Measurements from ENCODE around the gene VSNL1. TPM values are rescaled to one million over a fixed set of nuclear protein-coding genes. Genes with fewer than 3 reads are reported as not detected.

VSNL1 gene
- total and polyA plus RNA-seq, 7 experiments from 2014 or later, result not detected

- H3K4me3 ChIP-seq (ENCODE audit: low read length), result no peak overlapping the region
- intact Hi-C loops (cut with micrococcal nuclease), result no loop called here
- no peaks in the 10 kb centered on the region for H3K27me3 ChIP-seq (ENCODE audit: control insufficient read depth in 2 of 2, insufficient read depth in 2 of 2, low read length in 2 of 2)
- ATAC-seq (no peak), DNase-seq (no peak)
- ChIA-PET POLR2A (no interaction called here), CTCF (interaction anchor here (0.9 kb wide), 1 partner anchor 14 kb away, joined by 4 read pairs; no protein-coding TSS in a partner anchor)
- peaks cover 0 to 18% (median 0%) of the 10 kb centered on the region in 7 donors for H3K4me1 Mint-ChIP-seq
- no peak overlapping the region for H3K27ac ChIP-seq (ENCODE audit: low read depth, low read length)
- H3K9me3 ChIP-seq (ENCODE audit: control insufficient read depth in 2 of 3, low read length in 3 of 3), result no peaks in the 10 kb centered on the region
- no peak overlapping the region for H3K4me3 Mint-ChIP-seq
- peaks cover 0 to 5% (median 0%) of the 10 kb centered on the region in 3 experiments for H3K36me3 ChIP-seq (ENCODE audit: control insufficient read depth in 2 of 3, insufficient read depth in 3 of 3, low read length in 3 of 3)
- H3K27me3 Mint-ChIP-seq, result no peaks in the 10 kb centered on the region
- H3K27ac Mint-ChIP-seq, result no peak overlapping the region
- H3K36me3 Mint-ChIP-seq, result peaks cover 4 to 34% (median 18%) of the 10 kb centered on the region in 5 donors
- H3K9me3 Mint-ChIP-seq, result no peaks in the 10 kb centered on the region
- H3K4me1 ChIP-seq (ENCODE audit: control insufficient read depth in 2 of 2, insufficient read depth in 2 of 2, low read length in 2 of 2), result no peaks in the 10 kb centered on the region
These were observed 119.7 kb downstream of the VSNL1 start for GRCh38 chr2:17660219-17660618.

DNA sequence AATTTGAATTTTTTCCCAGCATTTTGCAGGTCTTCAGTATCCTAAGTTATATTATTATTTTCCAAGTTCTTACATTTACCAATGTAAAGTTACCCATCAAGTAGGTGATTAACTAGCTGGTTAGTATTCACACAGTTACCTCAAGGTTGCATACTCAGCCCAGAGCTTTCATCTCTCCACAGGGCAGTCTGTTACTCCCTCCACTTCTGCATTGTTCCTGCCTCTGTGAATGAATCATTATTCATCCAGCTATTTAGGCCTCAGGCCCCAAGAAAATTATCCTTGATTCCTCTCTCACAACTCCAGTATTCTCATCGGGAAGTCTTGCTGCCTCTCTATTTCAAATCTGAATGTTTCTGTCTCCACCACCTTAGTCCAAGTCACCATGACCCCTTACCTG, 121.0 kb downstream of the VSNL1 start:
- H3K4me1 Mint-ChIP-seq, result peaks cover 0 to 18% (median 0%) of the 10 kb centered on the region in 7 donors
- peaks cover 4 to 42% (median 26%) of the 10 kb centered on the region in 5 donors for H3K36me3 Mint-ChIP-seq
- POLR2A ChIA-PET, result no interaction called here
- no peak overlapping the region for H3K27ac Mint-ChIP-seq
- ATAC-seq, result no peak
- Histone ChIP-seq H3K36me3 (ENCODE audit: control insufficient read depth in 2 of 3, insufficient read depth in 3 of 3, low read length in 3 of 3) (peaks cover 0 to 8% (median 0%) of the 10 kb centered on the region in 3 experiments), H3K27me3 (ENCODE audit: control insufficient read depth in 2 of 2, insufficient read depth in 2 of 2, low read length in 2 of 2) (no peaks in the 10 kb centered on the region), H3K9me3 (ENCODE audit: control insufficient read depth in 2 of 3, low read length in 3 of 3) (no peaks in the 10 kb centered on the region), H3K4me3 (ENCODE audit: low read length) (no peak overlapping the region), H3K27ac (ENCODE audit: low read depth, low read length) (no peak overlapping the region), H3K4me1 (ENCODE audit: control insufficient read depth in 2 of 2, insufficient read depth in 2 of 2, low read length in 2 of 2) (no peaks in the 10 kb centered on the region)
- no peaks in the 10 kb centered on the region for H3K9me3 Mint-ChIP-seq
- no peak overlapping the region for H3K4me3 Mint-ChIP-seq
- no peaks in the 10 kb centered on the region for H3K27me3 Mint-ChIP-seq
- CTCF ChIA-PET, result interaction anchor here (1.6 kb wide), 1 partner anchor 10 kb away, joined by 3 read pairs; no protein-coding TSS in a partner anchor
- intact Hi-C loops (cut with micrococcal nuclease), result no loop called here
- no peak for DNase-seq

- Mint-ChIP-seq H3K27ac (no peak overlapping the region), H3K36me3 (peaks cover 4 to 42% (median 26%) of the 10 kb centered on the region in 5 donors), H3K4me1 (peaks cover 0 to 18% (median 0%) of the 10 kb centered on the region in 7 donors), H3K27me3 (no peaks in the 10 kb centered on the region), H3K9me3 (no peaks in the 10 kb centered on the region), H3K4me3 (no peak overlapping the region)
- ChIA-PET CTCF (interaction anchor here (1.6 kb wide), 1 partner anchor 8 kb away, joined by 3 read pairs; no protein-coding TSS in a partner anchor), POLR2A (no interaction called here)
- Histone ChIP-seq H3K9me3 (ENCODE audit: control insufficient read depth in 2 of 3, low read length in 3 of 3) (no peaks in the 10 kb centered on the region), H3K27me3 (ENCODE audit: control insufficient read depth in 2 of 2, insufficient read depth in 2 of 2, low read length in 2 of 2) (no peaks in the 10 kb centered on the region), H3K4me3 (ENCODE audit: low read length) (no peak overlapping the region), H3K4me1 (ENCODE audit: control insufficient read depth in 2 of 2, insufficient read depth in 2 of 2, low read length in 2 of 2) (no peaks in the 10 kb centered on the region), H3K27ac (ENCODE audit: low read depth, low read length) (no peak overlapping the region), H3K36me3 (ENCODE audit: control insufficient read depth in 2 of 3, insufficient read depth in 3 of 3, low read length in 3 of 3) (peaks cover 0 to 11% (median 0%) of the 10 kb centered on the region in 3 experiments)
- DNase-seq (no peak), ATAC-seq (no peak)
- intact Hi-C loops (cut with micrococcal nuclease), result no loop called here
These were observed 122.2 kb downstream of the VSNL1 start for GRCh38 chr2:17662723-17663122.

- H3K36me3 ChIP-seq (ENCODE audit: control insufficient read depth in 2 of 3, insufficient read depth in 3 of 3, low read length in 3 of 3), result peaks cover 0 to 21% (median 0%) of the 10 kb centered on the region in 3 experiments
- POLR2A ChIA-PET, result no interaction called here
- H3K27ac Mint-ChIP-seq, result no peak overlapping the region
- H3K4me1 Mint-ChIP-seq, result peaks cover 0 to 9% (median 0%) of the 10 kb centered on the region in 7 donors
- no peaks in the 10 kb centered on the region for H3K9me3 ChIP-seq (ENCODE audit: control insufficient read depth in 2 of 3, low read length in 3 of 3)
- ATAC-seq, result no peak
- CTCF ChIA-PET, result interaction anchor here (1.0 kb wide), 1 partner anchor 19 kb away, joined by 3 read pairs; no protein-coding TSS in a partner anchor
- intact Hi-C loops (cut with micrococcal nuclease), result no loop called here
- no peak overlapping the region for H3K27ac ChIP-seq (ENCODE audit: low read depth, low read length)
- no peaks in the 10 kb centered on the region for H3K27me3 Mint-ChIP-seq
- H3K4me3 Mint-ChIP-seq, result no peak overlapping the region
- DNase-seq, result no peak
- peaks cover 8 to 53% (median 42%) of the 10 kb centered on the region in 5 donors for H3K36me3 Mint-ChIP-seq
- H3K27me3 ChIP-seq (ENCODE audit: control insufficient read depth in 2 of 2, insufficient read depth in 2 of 2, low read length in 2 of 2), result no peaks in the 10 kb centered on the region
- no peaks in the 10 kb centered on the region for H3K4me1 ChIP-seq (ENCODE audit: control insufficient read depth in 2 of 2, insufficient read depth in 2 of 2, low read length in 2 of 2)
- no peaks in the 10 kb centered on the region for H3K9me3 Mint-ChIP-seq
- no peak overlapping the region for H3K4me3 ChIP-seq (ENCODE audit: low read length)
These were observed 124.0 kb downstream of the VSNL1 start for GRCh38 chr2:17664534-17664933.

DNA sequence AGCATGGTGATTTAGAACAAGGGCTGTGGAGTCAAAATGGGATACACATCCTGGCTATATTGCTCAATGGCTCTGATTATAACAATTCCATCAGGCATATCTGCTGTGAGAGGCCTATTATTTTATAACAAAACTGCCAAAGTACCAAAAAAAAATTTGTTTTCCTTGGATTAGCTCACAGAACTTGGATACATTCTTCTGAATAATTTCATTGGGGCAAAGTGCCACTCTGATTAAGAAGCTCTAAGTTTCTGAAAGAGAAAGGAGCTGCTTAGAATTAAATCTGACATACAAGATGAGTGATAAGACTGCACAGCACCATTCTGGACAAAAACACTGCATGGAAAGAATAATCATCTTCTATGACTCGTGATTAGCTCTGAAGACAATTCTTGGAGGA, 127.4 kb downstream of the VSNL1 start:
- CTCF ChIA-PET, result interaction anchor here (1.1 kb wide), 1 partner anchor 22 kb away, joined by 3 read pairs; no protein-coding TSS in a partner anchor
- intact Hi-C loops (cut with micrococcal nuclease), result no loop called here

GRCh38 chr2:17672583-17673317, 132.3 kb downstream of the VSNL1 start:
- H3K27ac ChIP-seq (ENCODE audit: low read depth, low read length), result no peak overlapping the region
- intact Hi-C loops (cut with micrococcal nuclease), result no loop called here
- H3K9me3 Mint-ChIP-seq, result no peaks in the 10 kb centered on the region
- H3K4me1 Mint-ChIP-seq, result peaks cover 0 to 9% (median 0%) of the 10 kb centered on the region in 7 donors
- no peak overlapping the region for H3K4me3 ChIP-seq (ENCODE audit: low read length)
- H3K27ac Mint-ChIP-seq, result no peak overlapping the region
- ATAC-seq (no peak), DNase-seq (no peak)
- no peaks in the 10 kb centered on the region for H3K27me3 ChIP-seq (ENCODE audit: control insufficient read depth in 2 of 2, insufficient read depth in 2 of 2, low read length in 2 of 2)
- peaks cover 0 to 18% (median 0%) of the 10 kb centered on the region in 3 experiments for H3K36me3 ChIP-seq (ENCODE audit: control insufficient read depth in 2 of 3, insufficient read depth in 3 of 3, low read length in 3 of 3)
- H3K27me3 Mint-ChIP-seq, result no peaks in the 10 kb centered on the region
- CTCF ChIA-PET, result interaction anchor here (1.5 kb wide), 1 partner anchor 27 kb away, joined by 9 read pairs; no protein-coding TSS in a partner anchor
- POLR2A ChIA-PET, result no interaction called here
- no peaks in the 10 kb centered on the region for H3K4me1 ChIP-seq (ENCODE audit: control insufficient read depth in 2 of 2, insufficient read depth in 2 of 2, low read length in 2 of 2)
- peaks cover 11 to 42% (median 23%) of the 10 kb centered on the region in 5 donors for H3K36me3 Mint-ChIP-seq
- no peaks in the 10 kb centered on the region for H3K9me3 ChIP-seq (ENCODE audit: control insufficient read depth in 2 of 3, low read length in 3 of 3)
- H3K4me3 Mint-ChIP-seq, result no peak overlapping the region

More for the DNA sequence above, 127.4 kb downstream of the VSNL1 start:
- DNase-seq (no peak), ATAC-seq (no peak)
- Mint-ChIP-seq H3K36me3 (peaks cover 15 to 50% (median 43%) of the 10 kb centered on the region in 5 donors), H3K4me3 (no peak overlapping the region), H3K4me1 (peaks cover 0 to 9% (median 0%) of the 10 kb centered on the region in 7 donors), H3K9me3 (no peaks in the 10 kb centered on the region), H3K27ac (no peak overlapping the region), H3K27me3 (no peaks in the 10 kb centered on the region)
- no peaks in the 10 kb centered on the region for H3K27me3 ChIP-seq (ENCODE audit: control insufficient read depth in 2 of 2, insufficient read depth in 2 of 2, low read length in 2 of 2)
- no peak overlapping the region for H3K27ac ChIP-seq (ENCODE audit: low read depth, low read length)
- POLR2A ChIA-PET, result no interaction called here
- no peak overlapping the region for H3K4me3 ChIP-seq (ENCODE audit: low read length)
- peaks cover 0 to 30% (median 0%) of the 10 kb centered on the region in 3 experiments for H3K36me3 ChIP-seq (ENCODE audit: control insufficient read depth in 2 of 3, insufficient read depth in 3 of 3, low read length in 3 of 3)
- H3K4me1 ChIP-seq (ENCODE audit: control insufficient read depth in 2 of 2, insufficient read depth in 2 of 2, low read length in 2 of 2), result no peaks in the 10 kb centered on the region
- H3K9me3 ChIP-seq (ENCODE audit: control insufficient read depth in 2 of 3, low read length in 3 of 3), result no peaks in the 10 kb centered on the region

Data from naive thymus-derived CD4-positive, alpha-beta T cell (primary cell).